ENCODE measurements around the gene UBN2.
"Not testable (repeated sequence)": the region's sequence is repeated elsewhere in the genome, so short reads cannot be mapped to it uniquely, and the experiment has no call there.

The UBN2 gene

GRCh38 chr7:139300390-139300789 is 69.4 kb downstream of the UBN2 start:
- no peak for DNase-seq

- DNase-seq: no peak
Observed at GRCh38 chr7:139304517-139304916, 73.5 kb downstream of the UBN2 start.

DNA sequence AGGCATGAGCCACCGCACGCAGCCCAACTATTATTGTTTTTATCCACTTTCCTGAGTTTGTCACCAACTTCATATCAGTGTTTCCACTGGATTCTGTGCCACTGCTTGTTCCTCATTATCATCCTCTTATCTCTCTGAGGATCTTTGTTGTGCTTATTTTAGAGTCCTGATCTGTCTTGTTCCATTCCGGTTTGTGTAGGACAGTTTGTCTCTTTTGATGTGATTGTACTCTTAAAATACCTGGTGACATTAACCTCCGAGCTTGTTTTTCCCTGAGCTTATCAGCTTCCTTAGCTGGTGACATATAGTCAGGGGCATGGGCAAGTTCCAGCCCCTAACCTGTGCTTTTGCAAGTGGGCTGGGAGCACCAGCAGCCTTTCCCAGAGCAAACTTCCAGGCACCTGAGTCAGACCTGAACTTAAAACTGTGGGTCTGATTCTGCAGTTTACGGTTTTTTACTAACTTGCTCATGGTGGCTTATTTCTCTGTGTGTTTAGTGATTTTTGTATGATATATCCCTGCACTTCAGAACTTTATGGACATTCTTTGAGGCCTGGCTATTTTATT is 87.0 kb downstream of the UBN2 start:
- no peak for DNase-seq

- no peak for DNase-seq
Observed at GRCh38 chr7:139321071-139321745, 90.2 kb downstream of the UBN2 start.

DNA sequence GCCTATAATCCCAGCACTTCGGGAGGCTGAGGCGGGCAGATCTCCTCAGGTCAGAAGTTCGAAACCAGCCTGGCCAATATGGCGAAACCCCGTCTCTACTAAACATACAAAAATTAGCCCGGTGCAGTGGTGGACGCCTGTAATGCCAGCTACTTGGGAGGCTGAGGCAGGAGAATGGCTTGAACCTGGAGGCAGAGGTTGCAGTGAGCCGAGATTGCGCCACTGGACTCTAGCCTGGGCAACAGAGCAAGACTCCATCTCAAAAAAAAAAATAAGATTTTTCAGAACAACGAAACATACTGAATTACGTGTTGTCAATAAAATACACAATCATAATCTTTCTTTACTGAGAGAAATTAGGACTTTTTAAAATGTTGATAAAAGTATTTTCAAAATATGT is 93.7 kb downstream of the UBN2 start:
- DNase-seq: not testable (repeated sequence)

- no peak for DNase-seq
Observed at GRCh38 chr7:139328375-139328774, 97.3 kb downstream of the UBN2 start.

GRCh38 chr7:139329119-139329518 is 98.1 kb downstream of the UBN2 start:
- no peak for DNase-seq

DNA sequence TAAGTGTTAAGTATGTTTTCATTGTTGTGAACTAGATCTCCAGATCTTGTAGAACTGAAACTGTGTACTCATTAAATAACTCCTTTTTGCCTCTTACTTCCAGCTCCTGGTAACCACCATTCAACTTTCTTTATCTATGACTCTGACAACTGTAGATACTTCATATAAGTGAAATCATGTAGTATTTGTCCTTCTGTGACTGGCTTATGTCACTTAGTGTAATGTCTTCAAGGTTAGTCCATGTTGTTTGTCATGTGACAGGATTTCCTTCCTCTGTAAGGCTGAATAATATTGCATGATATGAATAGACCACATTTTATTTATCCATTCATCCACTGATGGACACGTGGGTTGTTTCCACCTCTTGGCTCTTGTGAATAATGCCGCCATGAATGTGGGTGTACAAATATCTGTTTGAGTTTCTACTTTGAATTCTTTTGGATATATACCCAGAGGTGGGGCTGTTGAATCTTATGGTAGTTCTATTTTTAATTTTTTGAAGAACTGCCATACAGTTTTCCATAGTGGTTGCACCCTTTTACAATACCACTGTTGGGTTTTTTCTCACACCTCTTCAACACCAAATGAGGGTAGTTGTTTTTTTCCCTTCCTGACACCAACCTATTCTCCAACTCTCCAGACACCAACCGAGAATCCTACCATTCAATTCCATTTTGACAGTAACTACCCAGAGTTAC is 99.4 kb downstream of the UBN2 start:
- no peak for DNase-seq

GRCh38 chr7:139332697-139333359 is 101.8 kb downstream of the UBN2 start:
- DNase-seq: no peak

- DNase-seq: not testable (repeated sequence)
Observed at GRCh38 chr7:139333443-139333842, 102.4 kb downstream of the UBN2 start.

GRCh38 chr7:139334399-139335150 is 103.5 kb downstream of the UBN2 start:
- DNase-seq: no peak

- no peak for DNase-seq
Observed at GRCh38 chr7:139339025-139339424, 108.0 kb downstream of the UBN2 start.

- DNase-seq: no peak
Observed at GRCh38 chr7:139339698-139340036, 108.6 kb downstream of the UBN2 start.

- peak; percentile 99 for DNase-seq
Observed at GRCh38 chr7:139340037-139340807, 109.2 kb downstream of the UBN2 start.

DNA sequence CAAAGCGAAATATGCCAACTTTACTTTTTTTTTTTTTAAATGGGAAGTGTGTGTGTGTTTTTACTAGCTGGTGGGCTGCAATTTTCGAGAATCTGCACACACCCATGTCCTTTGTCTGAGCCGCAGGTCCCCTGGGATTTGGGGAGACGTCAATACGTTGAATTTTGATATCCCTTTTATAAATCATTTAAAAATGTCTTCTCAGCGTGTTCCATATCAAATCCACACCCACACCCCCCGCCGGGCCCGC is 109.7 kb downstream of the UBN2 start:
- DNase-seq: no peak

- DNase-seq: peak; percentile 90
Observed at GRCh38 chr7:139341058-139341775, 110.2 kb downstream of the UBN2 start, which contains the start of gene FMC1. TSS of gene FMC1 (plus strand) at chr7:139341337. CDS start at chr7:139341385, 48 bp downstream.

GRCh38 chr7:139341776-139342226 is 110.8 kb downstream of the UBN2 start:
- DNase-seq: no peak

- no peak for DNase-seq
Observed at GRCh38 chr7:139345042-139345441, 114.0 kb downstream of the UBN2 start.

DNA sequence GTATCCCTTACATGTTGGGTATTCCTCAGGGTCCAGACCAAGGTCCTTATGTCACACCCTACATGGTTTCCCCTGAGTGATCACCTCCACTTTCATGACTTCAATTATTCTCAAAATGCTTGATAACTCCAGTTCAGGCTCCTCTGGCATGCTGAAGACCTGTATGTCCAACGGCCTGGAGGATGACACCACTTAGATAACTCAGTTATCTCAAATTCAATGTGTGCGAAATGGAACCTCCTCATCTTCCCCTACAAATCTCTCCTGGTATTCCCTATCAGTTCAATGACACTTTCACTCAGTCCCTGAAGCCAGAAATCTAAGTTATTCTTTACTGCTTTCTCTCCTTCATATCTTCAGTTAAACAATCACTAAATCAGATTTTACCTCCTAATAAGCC is 120.0 kb downstream of the UBN2 start:
- no peak for DNase-seq

DNA sequence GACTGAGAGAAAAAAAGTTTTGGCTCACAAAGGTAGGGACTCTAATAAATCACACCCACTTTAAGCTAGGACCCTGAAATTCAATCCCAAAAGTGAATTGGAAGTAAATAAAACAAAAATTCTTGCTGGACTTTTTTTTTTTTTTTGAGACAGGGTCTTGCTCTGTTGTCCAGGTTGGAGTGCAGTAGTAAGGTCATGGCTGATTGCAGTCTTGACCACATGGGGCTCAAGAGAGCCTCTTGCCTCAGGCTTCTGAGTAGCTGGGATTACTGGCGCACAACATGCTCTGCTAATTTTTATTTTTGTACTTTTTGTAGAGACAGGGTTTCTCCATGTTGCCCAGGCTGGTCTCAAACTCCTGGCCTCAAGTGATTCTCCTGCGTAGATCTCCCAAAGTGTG is 123.7 kb downstream of the UBN2 start:
- DNase-seq: no peak

GRCh38 chr7:139355320-139355719 is 124.3 kb downstream of the UBN2 start:
- no peak for DNase-seq

Data from stimulated activated CD4-positive, alpha-beta T cell treated with anti-CD3 and anti-CD28 coated beads, Interleukin-4, amount 100 ng/mL, for 24 hours (primary cell).